ENCODE results near the gene LRP1B.

Gene LRP1B

DNA sequence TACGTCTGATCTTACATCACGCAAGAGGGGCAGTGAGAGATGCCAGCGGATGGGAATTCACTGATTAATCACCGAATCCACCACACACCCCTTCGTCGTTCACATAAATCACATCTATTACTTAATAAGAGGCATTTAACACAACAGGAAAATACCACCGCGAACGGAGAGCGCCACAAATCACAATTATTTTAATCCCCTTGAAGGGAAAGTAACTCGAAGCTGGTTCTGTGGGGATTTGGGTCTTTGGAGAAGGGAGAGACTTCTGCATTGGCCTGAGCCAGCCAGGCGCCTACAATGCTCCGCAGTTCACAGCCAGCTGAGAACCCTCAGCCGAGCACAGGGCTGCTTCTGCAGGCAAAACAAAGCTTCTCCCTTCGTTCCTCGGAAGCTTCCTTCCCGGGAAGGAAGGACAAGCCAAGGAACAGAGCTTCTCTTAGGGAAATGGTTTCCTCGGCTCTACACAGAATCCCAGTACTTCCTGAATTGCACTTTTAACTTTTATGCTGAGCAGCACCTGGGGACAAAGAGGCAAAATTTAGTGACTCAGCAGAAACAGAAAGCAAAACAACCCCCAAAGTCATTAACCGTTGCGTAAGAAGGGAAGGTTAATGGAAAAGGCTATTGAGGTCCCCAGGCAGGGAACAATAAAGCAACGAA lies at the start of gene LRP1B:
Gene LRP1B, minus strand, starts transcription at position 7 of the 660 bp plus-strand sequence. CDS start 287 bp downstream, outside the sequence.
- H3K4me2 ChIP-seq = peak within 1 kb of the TSS in 9 of 11 experiments; percentile 29 to 59 (median 45); a peak in 17 of 22 replicates
- peaks cover 0 to 6% (median 4%) of the 10 kb centered on the region in 10 experiments; a peak in 7 of 20 replicates for H3K4me1 ChIP-seq
- no peaks in the 10 kb centered on the region for H3K27me3 ChIP-seq
- no peak within 1 kb of the TSS for H3K9ac ChIP-seq
- H3K4me3 ChIP-seq = no peak within 1 kb of the TSS; a peak in 1 of 20 replicates
- H4K20me1 ChIP-seq = no peaks in the 10 kb centered on the region
- H3K27ac ChIP-seq = peak within 1 kb of the TSS in 2 of 11 experiments; percentile 23 to 33; a peak in 3 of 22 replicates
- peaks cover 13 to 19% (median 17%) of the 10 kb centered on the region in 11 experiments for H3K9me3 ChIP-seq (replicated peaks in 1 of 11)
- H3K36me3 ChIP-seq = no peaks in the 10 kb centered on the region
- 0 out of 22 replicates have a peak, but pooled peaks of 3 of the 11 experiments have one; percentile 21 to 27 (median 26) for TF ChIP-seq Cebpa-rat (IDR thresholded peaks at IDR 0.05)

DNA sequence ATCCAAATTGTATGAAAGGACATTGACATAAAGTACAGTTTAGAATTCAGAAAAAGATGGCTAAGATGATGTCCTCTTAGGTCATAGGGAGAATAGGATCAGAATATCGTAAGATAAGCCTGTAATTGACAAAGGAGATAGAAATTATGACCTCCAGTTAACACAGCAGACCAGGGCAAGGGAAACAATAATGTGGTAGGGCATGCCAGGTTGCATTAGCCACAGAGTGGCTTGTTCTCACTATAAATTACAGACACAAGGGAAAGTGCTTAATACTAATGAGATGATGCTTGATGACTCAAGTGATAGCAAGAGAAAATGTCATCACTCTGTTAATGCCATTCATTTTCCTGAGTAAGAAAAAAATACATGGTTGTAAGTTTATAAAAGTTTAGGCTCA lies 48.9 kb upstream of the LRP1B start:
- H4K20me1 ChIP-seq = no peaks in the 10 kb centered on the region
- H3K27ac ChIP-seq = no peak overlapping the region
- H3K9ac ChIP-seq = no peak overlapping the region
- TF ChIP-seq Cebpa-rat (IDR thresholded peaks at IDR 0.05) = no peak
- H3K36me3 ChIP-seq = peaks cover 0 to 6% (median 0%) of the 10 kb centered on the region in 11 experiments; a peak in 1 of 22 replicates
- peaks cover 0 to 8% (median 4%) of the 10 kb centered on the region in 10 experiments; a peak in 13 of 20 replicates for H3K4me1 ChIP-seq
- no peak overlapping the region for H3K4me2 ChIP-seq
- H3K27me3 ChIP-seq = no peaks in the 10 kb centered on the region
- H3K9me3 ChIP-seq (replicated peaks in 1 of 11) = peaks cover 5 to 32% (median 24%) of the 10 kb centered on the region in 11 experiments; a peak in 20 of 22 replicates
- H3K4me3 ChIP-seq = no peak overlapping the region

DNA sequence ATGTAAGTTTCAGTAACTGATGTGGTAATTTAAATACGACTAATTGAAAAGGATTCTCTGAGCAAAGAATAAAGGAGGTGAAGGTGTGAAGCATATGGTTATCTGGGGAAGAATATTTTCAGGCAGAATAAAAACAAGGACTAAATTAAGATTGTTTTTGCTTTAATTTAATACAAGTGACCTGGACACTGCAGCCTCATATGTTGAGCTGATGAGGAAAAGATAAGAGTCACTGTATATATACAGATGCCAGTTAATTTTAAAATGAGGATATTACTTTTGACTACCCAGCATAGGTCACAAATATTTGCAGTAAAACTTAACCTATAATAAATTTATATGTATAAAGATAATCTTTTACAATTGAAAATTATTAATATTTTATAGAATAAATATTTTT lies 47.8 kb upstream of the LRP1B start:
- H3K27ac ChIP-seq = no peak overlapping the region
- no peaks in the 10 kb centered on the region for H3K27me3 ChIP-seq
- no peak overlapping the region for H3K4me2 ChIP-seq
- no peaks in the 10 kb centered on the region for H3K4me1 ChIP-seq
- peaks cover 0 to 21% (median 14%) of the 10 kb centered on the region in 11 experiments; a peak in 17 of 22 replicates for H3K9me3 ChIP-seq (replicated peaks in 1 of 11)
- H4K20me1 ChIP-seq = no peaks in the 10 kb centered on the region
- TF ChIP-seq Cebpa-rat (IDR thresholded peaks at IDR 0.05) = no peak
- H3K9ac ChIP-seq = no peak overlapping the region
- no peak overlapping the region for H3K4me3 ChIP-seq
- peaks cover 0 to 6% (median 0%) of the 10 kb centered on the region in 11 experiments; a peak in 1 of 22 replicates for H3K36me3 ChIP-seq

DNA sequence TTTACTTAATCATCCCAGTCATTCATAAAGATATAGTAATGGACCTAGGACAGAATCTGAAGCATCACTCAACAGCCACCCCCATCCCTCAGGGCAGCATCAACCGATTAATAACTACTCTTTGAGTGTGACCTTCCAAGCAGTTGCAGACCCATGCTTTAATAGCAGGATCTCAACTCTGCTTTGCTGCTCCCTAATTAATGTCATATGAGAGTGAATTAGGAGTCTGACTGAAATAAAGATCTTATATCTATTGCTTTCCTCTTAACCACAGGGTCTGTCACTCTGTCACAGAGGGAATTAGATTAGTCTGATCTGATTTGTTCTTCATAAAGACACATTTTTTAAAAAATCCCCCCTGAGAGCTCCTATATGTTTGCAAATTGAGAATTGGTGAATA lies 46.1 kb upstream of the LRP1B start:
- no peak for TF ChIP-seq Cebpa-rat (IDR thresholded peaks at IDR 0.05)
- no peaks in the 10 kb centered on the region for H3K4me1 ChIP-seq

DNA sequence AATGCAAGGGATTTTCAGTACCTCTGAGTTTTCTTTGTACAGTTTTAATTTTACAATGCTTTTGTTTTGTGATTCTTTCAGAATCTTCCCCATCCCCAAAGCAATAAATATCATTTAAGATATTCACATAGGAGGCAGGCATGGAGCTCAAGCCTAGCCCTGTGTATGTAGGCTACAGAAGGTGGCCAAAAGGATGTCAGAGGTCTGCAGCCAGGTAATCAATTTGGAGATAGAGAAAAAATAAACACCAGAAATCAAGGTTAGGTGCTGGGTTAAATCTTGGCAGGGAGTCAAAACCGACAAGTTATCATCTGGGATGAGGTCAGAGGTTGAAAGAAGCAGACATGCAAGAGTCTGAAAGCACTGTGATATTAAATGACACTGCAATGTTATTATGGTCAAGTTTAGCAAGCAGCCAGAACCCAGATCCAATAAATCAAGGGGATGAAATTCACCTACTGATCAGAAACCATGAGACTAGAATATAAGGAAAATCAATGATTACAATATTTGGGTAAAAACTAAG lies 45.1 kb upstream of the LRP1B start:
- Histone ChIP-seq H4K20me1 (no peaks in the 10 kb centered on the region), H3K36me3 (no peaks in the 10 kb centered on the region), H3K4me2 (no peak overlapping the region), H3K9ac (no peak overlapping the region), H3K27me3 (no peaks in the 10 kb centered on the region), H3K4me3 (no peak overlapping the region), H3K27ac (no peak overlapping the region), H3K9me3 (replicated peaks in 1 of 11) (peaks cover 0 to 10% (median 0%) of the 10 kb centered on the region in 11 experiments; a peak in 2 of 22 replicates), H3K4me1 (no peaks in the 10 kb centered on the region)
- no peak for TF ChIP-seq Cebpa-rat (IDR thresholded peaks at IDR 0.05)

More for the DNA sequence above, 46.1 kb upstream of the LRP1B start:
- Histone ChIP-seq H3K4me2 (no peak overlapping the region), H3K9me3 (replicated peaks in 1 of 11) (peaks cover 0 to 12% (median 6%) of the 10 kb centered on the region in 11 experiments; a peak in 7 of 22 replicates), H3K36me3 (no peaks in the 10 kb centered on the region), H3K27ac (no peak overlapping the region), H3K9ac (no peak overlapping the region), H4K20me1 (no peaks in the 10 kb centered on the region), H3K27me3 (no peaks in the 10 kb centered on the region), H3K4me3 (no peak overlapping the region)

DNA sequence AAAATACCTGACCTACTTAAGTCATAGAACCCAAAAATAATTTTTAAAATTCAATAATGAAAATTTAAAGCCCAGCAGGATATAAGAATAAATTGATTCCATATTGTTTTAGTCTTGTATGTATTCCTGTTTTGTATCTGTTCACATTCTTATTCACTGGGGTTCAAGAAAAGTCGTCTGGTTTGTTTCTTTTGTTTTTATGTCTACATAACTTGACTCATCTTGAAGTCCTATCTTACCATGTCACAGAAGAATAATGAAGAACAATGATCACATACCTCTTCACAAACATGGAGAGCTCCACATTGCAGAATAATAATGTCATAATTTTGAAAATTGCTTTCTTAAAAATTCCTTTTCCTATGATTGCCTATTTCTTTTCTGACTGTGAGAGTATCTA lies 43.4 kb upstream of the LRP1B start:
- Histone ChIP-seq H3K4me3 (no peak overlapping the region), H3K4me2 (no peak overlapping the region), H3K9me3 (replicated peaks in 1 of 11) (peaks cover 0 to 10% (median 0%) of the 10 kb centered on the region in 11 experiments; a peak in 1 of 22 replicates), H3K4me1 (no peaks in the 10 kb centered on the region), H3K9ac (no peak overlapping the region), H3K27ac (no peak overlapping the region), H4K20me1 (no peaks in the 10 kb centered on the region), H3K36me3 (no peaks in the 10 kb centered on the region), H3K27me3 (no peaks in the 10 kb centered on the region)
- TF ChIP-seq Cebpa-rat (IDR thresholded peaks at IDR 0.05) = no peak

DNA sequence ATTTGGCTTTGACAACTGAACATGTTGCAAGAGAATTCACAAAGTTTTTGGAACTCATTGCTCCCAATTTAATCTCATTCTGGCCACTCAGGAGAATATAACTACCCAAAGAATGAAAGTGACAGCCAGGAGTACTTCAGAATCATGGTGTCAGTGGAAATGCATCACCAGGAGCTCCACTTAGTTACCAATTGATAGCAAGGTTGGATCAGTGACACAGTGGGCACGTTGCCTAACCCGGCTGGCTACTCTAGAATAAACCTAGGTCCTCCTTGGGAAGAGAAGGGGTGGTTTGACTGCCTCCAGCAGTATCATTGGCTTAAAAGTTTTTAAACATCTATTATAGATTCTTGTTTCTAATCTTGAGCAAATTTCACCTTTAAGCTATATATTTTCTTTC lies 40.0 kb upstream of the LRP1B start:
- Histone ChIP-seq H4K20me1 (no peaks in the 10 kb centered on the region), H3K9me3 (replicated peaks in 1 of 11) (peaks cover 0 to 10% (median 0%) of the 10 kb centered on the region in 11 experiments; a peak in 1 of 22 replicates), H3K4me1 (peaks cover 0 to 11% (median 0%) of the 10 kb centered on the region in 10 experiments; a peak in 3 of 20 replicates), H3K27ac (no peak overlapping the region), H3K9ac (no peak overlapping the region), H3K4me2 (no peak overlapping the region), H3K36me3 (no peaks in the 10 kb centered on the region), H3K27me3 (no peaks in the 10 kb centered on the region), H3K4me3 (no peak overlapping the region)
- TF ChIP-seq Cebpa-rat (IDR thresholded peaks at IDR 0.05) = no peak

DNA sequence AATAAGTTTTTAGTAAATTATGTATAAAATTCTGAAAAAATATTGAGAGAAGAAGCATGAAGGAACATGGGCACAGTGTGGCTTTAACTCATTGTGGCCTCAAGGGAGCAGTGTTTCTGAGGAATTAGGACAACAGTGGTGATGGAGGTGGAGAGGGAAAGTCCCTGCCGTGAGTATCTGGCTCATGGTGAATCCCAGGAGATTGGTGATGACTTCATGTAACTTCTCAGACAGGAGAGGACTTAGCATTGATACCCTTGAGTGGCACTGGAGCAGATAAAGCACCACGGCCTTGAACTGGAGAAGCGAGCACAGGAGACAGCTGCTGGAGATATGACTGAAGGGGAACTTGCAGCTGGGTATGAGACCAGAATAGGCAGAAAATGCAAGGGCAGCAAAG lies 35.0 kb upstream of the LRP1B start:
- no peaks in the 10 kb centered on the region for H3K27me3 ChIP-seq
- peaks cover 0 to 12% (median 0%) of the 10 kb centered on the region in 10 experiments; a peak in 3 of 20 replicates for H3K4me1 ChIP-seq
- no peak overlapping the region for H3K4me3 ChIP-seq
- H3K9ac ChIP-seq = no peak overlapping the region
- peaks cover 0 to 9% (median 3%) of the 10 kb centered on the region in 11 experiments; a peak in 4 of 22 replicates for H3K9me3 ChIP-seq (replicated peaks in 1 of 11)
- no peak overlapping the region; a peak in 1 of 22 replicates for H3K27ac ChIP-seq
- TF ChIP-seq Cebpa-rat (IDR thresholded peaks at IDR 0.05) = no peak
- peak overlapping the region in 3 of 11 experiments; percentile 8 to 73 (median 46); a peak in 5 of 22 replicates for H3K4me2 ChIP-seq
- H4K20me1 ChIP-seq = no peaks in the 10 kb centered on the region
- no peaks in the 10 kb centered on the region for H3K36me3 ChIP-seq

DNA sequence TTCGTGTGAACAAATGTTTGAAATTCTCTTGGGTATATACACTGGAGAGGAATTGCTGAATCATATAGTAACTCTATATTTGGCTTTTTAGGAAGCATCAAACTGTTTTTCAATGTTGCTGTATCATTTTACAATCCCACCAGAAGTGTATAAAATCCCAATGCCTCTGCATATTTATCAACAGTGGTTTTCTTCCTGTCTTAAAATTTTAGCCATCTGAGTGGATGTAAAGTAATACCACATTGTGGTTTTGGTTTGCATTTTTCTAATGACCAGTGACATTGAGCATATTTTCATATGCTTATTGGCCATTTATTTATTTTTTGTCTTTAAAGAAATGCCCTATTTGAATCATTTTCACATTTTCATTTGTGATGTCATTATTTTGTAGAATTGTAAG lies 22.8 kb upstream of the LRP1B start:
- no peaks in the 10 kb centered on the region for H4K20me1 ChIP-seq
- no peaks in the 10 kb centered on the region for H3K4me1 ChIP-seq
- no peak overlapping the region for H3K27ac ChIP-seq
- H3K4me3 ChIP-seq = no peak overlapping the region
- H3K4me2 ChIP-seq = no peak overlapping the region
- peaks cover 0 to 5% (median 0%) of the 10 kb centered on the region in 11 experiments; a peak in 4 of 22 replicates for H3K9me3 ChIP-seq (replicated peaks in 1 of 11)
- H3K9ac ChIP-seq = no peak overlapping the region
- TF ChIP-seq Cebpa-rat (IDR thresholded peaks at IDR 0.05) = no peak
- no peaks in the 10 kb centered on the region for H3K27me3 ChIP-seq
- H3K36me3 ChIP-seq = no peaks in the 10 kb centered on the region

Data from BLaER1 treated with 17β-estradiol and CSF1 and Interleukin-3, amounts not matched to agents 10 nM and 100 nM (cell line).